HFFc6 (cell line): ENCODE data around the gene GRAMD4. TPM values are rescaled to one million over a fixed set of nuclear protein-coding genes. Genes with fewer than 3 reads are reported as not detected.

Experiments used
- DNase-seq: peaks from one replicate; pipeline ENCODE4 v3.0.0-alpha.2; 2018
- H3K27ac Mint-ChIP-seq: 2 replicates; pipeline ENCODE4 v1.8.0; 2020; ENCODE audit warnings: mild to moderate bottlenecking, mixed read lengths
- H3K27me3 Mint-ChIP-seq: 2 replicates; pipeline ENCODE4 v1.8.0; 2021; ENCODE audit warnings: mild to moderate bottlenecking, moderate library complexity, mixed read lengths; ENCODE audit not compliant: insufficient read depth
- H3K36me3 Mint-ChIP-seq: 2 replicates; pipeline ENCODE4 v1.8.0; 2021; ENCODE audit warnings: low read depth, mixed read lengths
- H3K4me1 Mint-ChIP-seq: 2 replicates; pipeline ENCODE4 v1.8.0; 2020; ENCODE audit warnings: low read depth, mixed read lengths
- H3K4me3 Mint-ChIP-seq: 2 replicates; pipeline ENCODE4 v1.8.0; 2020; ENCODE audit warnings: mild to moderate bottlenecking, moderate library complexity, mixed read lengths
- H3K9me3 Mint-ChIP-seq: 2 replicates; pipeline ENCODE4 v1.8.0; 2020; ENCODE audit warnings: mild to moderate bottlenecking, mixed read lengths
- total RNA-seq, 6 experiments: library from RNA; stranded (reverse); fragmentation: NEBNext Ultra II Directional; extraction: Animal tissue kit (Norgen Biotek cat#: 25700); gene quantifications; 2 replicates in 1 of 6; 3 replicates in 5 of 6; pipeline ENCODE4 v1.2.3, GENCODE V29; 2021
- TF ChIP-seq, protein P1 (sequence below): fragments of 200-600 bp; sonication (generic); IDR thresholded peaks from 2 replicates; pipeline ENCODE4 v1.5.0; 2021; ENCODE audit warnings: antibody characterized with exemption, mild to moderate bottlenecking

The GRAMD4 gene
- total RNA-seq, 6 experiments from 2014 or later, result 6.8 to 16.3 (median 9.5) TPM

DNA sequence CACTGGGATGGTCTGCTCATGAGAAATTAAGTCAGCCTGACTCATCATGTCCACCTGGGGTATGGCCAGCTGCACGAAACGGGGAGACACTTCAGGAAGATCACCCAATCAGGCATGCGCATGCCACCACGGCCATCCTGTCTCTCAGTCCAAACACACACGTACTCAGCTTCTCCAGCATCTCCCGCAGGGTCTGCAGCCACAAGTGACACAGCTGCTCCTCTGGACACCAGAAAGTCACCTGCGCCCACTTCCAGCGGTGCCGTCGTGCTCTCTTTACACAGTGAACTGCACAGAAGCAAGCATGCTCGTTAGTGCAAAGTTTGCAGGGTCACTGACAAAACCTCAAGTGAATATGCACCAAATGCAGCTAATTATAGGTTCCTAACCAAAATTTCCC, 99.7 kb downstream of the GRAMD4 start:
- Mint-ChIP-seq H3K9me3 (no peaks in the 10 kb centered on the region), H3K4me1 (peaks cover 8% of the 10 kb centered on the region), H3K27ac (peak overlapping the region; percentile 26; the same call in 1 of the 2 replicates), H3K4me3 (no peak overlapping the region), H3K27me3 (no peaks in the 10 kb centered on the region; the same call in 1 of the 2 replicates), H3K36me3 (peaks cover 24% of the 10 kb centered on the region)
- TF ChIP-seq, protein P1, sequence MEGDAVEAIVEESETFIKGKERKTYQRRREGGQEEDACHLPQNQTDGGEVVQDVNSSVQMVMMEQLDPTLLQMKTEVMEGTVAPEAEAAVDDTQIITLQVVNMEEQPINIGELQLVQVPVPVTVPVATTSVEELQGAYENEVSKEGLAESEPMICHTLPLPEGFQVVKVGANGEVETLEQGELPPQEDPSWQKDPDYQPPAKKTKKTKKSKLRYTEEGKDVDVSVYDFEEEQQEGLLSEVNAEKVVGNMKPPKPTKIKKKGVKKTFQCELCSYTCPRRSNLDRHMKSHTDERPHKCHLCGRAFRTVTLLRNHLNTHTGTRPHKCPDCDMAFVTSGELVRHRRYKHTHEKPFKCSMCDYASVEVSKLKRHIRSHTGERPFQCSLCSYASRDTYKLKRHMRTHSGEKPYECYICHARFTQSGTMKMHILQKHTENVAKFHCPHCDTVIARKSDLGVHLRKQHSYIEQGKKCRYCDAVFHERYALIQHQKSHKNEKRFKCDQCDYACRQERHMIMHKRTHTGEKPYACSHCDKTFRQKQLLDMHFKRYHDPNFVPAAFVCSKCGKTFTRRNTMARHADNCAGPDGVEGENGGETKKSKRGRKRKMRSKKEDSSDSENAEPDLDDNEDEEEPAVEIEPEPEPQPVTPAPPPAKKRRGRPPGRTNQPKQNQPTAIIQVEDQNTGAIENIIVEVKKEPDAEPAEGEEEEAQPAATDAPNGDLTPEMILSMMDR, result no peak
- no peak for DNase-seq

GRCh38 chr22:46721501-46722085, 101.4 kb downstream of the GRAMD4 start:
- no peaks in the 10 kb centered on the region for H3K9me3 Mint-ChIP-seq

GRCh38 chr22:46723882-46724281, 103.7 kb downstream of the GRAMD4 start:
- Mint-ChIP-seq H3K9me3 (no peaks in the 10 kb centered on the region), H3K36me3 (peaks cover 13% of the 10 kb centered on the region), H3K4me3 (no peak overlapping the region), H3K27me3 (no peaks in the 10 kb centered on the region; the same call in 1 of the 2 replicates), H3K27ac (no peak overlapping the region), H3K4me1 (no peaks in the 10 kb centered on the region; the same call in 1 of the 2 replicates)
- DNase-seq, result no peak
- TF ChIP-seq, protein P1, result no peak

More at GRCh38 chr22:46721501-46722085, 101.4 kb downstream of the GRAMD4 start:
- H3K27ac Mint-ChIP-seq, result 0 out of 2 replicates have a peak overlapping the region, but pooled peaks have one; percentile 11
- H3K4me3 Mint-ChIP-seq, result no peak overlapping the region
- no peak for DNase-seq
- TF ChIP-seq, protein P1, result no peak
- H3K27me3 Mint-ChIP-seq, result no peaks in the 10 kb centered on the region; the same call in 1 of the 2 replicates
- peaks cover 18% of the 10 kb centered on the region for H3K36me3 Mint-ChIP-seq
- H3K4me1 Mint-ChIP-seq, result no peaks in the 10 kb centered on the region; the same call in 1 of the 2 replicates

DNA sequence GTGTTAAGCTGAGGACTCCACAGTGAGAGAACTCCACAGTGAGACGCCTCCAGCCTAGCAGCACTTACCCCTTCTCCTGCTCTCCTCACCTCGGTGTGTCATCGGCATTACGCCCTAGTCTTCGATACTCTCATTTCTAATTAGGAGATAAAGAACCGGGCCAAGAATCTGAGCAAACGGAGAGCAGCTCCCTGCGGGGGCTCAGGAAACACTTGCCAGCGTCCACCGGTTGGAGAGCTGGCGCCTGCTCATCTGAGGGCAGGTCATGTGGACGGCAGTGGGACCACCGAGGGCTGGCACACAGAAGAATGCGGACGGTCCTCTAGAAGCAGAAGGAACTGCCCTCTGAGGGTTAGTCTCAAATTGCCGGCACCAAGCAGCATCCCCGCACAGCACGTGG, 104.9 kb downstream of the GRAMD4 start:
- H3K9me3 Mint-ChIP-seq, result no peaks in the 10 kb centered on the region

GRCh38 chr22:46726066-46726985, 106.1 kb downstream of the GRAMD4 start:
- no peaks in the 10 kb centered on the region for H3K9me3 Mint-ChIP-seq
- H3K27me3 Mint-ChIP-seq, result no peaks in the 10 kb centered on the region
- H3K36me3 Mint-ChIP-seq, result peaks cover 8% of the 10 kb centered on the region; the same call in 1 of the 2 replicates
- no peak overlapping the region for H3K4me3 Mint-ChIP-seq
- no peak for DNase-seq
- TF ChIP-seq, protein P1, result no peak
- peaks cover 2% of the 10 kb centered on the region for H3K4me1 Mint-ChIP-seq
- no peak overlapping the region; the same call in 1 of the 2 replicates for H3K27ac Mint-ChIP-seq

More for the DNA sequence above, 104.9 kb downstream of the GRAMD4 start:
- H3K27ac Mint-ChIP-seq, result no peak overlapping the region
- no peaks in the 10 kb centered on the region; the same call in 1 of the 2 replicates for H3K27me3 Mint-ChIP-seq
- H3K4me1 Mint-ChIP-seq, result no peaks in the 10 kb centered on the region; the same call in 1 of the 2 replicates
- DNase-seq, result no peak
- H3K36me3 Mint-ChIP-seq, result peaks cover 8% of the 10 kb centered on the region; the same call in 1 of the 2 replicates
- H3K4me3 Mint-ChIP-seq, result no peak overlapping the region
- TF ChIP-seq, protein P1, result no peak
